Astrocyte of the spinal cord (primary cell): ENCODE results near the gene SETD7.
"Not testable (repeated sequence)": the region's sequence is repeated elsewhere in the genome, so short reads cannot be mapped to it uniquely, and the experiment has no call there.

Experiments
- DNase-seq: peaks from one replicate; pipeline ENCODE4 v3.0.0; 2011; ENCODE audit warnings: low read depth, low spot score
- H3K4me3 ChIP-seq: 2 replicates; pipeline ENCODE4 v1.5.1; 2011; ENCODE audit warnings: low read depth, mild to moderate bottlenecking, low read length, moderate library complexity
- CTCF ChIP-seq: IDR thresholded peaks from 2 replicates; pipeline ENCODE4 v1.5.1; 2012; ENCODE audit warnings: low read depth, mild to moderate bottlenecking, low read length, inconsistent platforms
- in situ Hi-C: cut with HindIII; loops from 2 replicates; pipeline ENCODE4 v1.10.0; 2017; ENCODE audit warnings: low sequenced_read_pairs

SETD7 gene

GRCh38 chr4:139465922-139466321, 90.1 kb downstream of the SETD7 start:
- no peak for TF ChIP-seq CTCF
- DNase-seq, result no peak
- in situ Hi-C loops, result no loop called here
- H3K4me3 ChIP-seq, result no peak overlapping the region

DNA sequence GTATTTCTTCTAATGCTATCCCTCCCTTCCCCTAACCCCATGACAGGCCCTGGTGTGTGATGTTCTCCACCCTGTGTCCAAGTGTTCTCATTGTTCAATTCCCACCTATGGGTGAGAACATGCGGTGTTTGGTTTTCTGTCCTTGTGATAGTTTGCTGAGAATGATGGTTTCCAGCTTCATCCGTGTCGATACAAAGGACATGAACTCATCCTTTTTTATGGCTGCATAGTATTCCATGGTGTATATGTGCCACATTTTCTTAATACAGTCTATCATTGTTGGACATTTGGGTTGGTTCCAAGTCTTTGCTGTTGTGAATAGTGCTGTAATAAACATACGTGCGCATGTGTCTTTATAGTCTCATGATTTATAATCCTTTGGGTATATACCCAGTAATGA, 91.5 kb downstream of the SETD7 start:
- H3K4me3 ChIP-seq, in situ Hi-C loops, DNase-seq: not testable (repeated sequence)

GRCh38 chr4:139461022-139461628, 94.9 kb downstream of the SETD7 start:
- no peak for DNase-seq
- no peak for TF ChIP-seq CTCF
- H3K4me3 ChIP-seq, result no peak overlapping the region
- in situ Hi-C loops, result no loop called here

DNA sequence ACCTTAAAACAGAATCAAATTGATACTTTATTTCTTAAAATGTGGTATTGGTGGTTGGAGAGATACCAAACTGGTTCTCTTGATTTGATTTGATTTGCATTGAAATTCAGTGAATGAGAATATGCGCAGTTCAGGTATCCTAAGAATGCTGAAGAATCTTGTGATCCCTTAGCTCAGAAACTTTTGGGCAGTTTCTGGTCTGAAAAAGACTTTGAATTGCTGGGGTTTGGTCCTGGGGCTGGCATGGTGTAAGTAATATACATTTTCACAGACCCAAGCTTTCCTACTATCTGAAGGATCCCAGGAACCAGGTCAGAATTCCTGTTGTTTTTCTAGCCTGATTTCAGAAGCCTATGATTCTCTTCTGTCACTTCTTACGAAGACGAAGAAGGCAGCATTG, 95.5 kb downstream of the SETD7 start:
- H3K4me3 ChIP-seq, result no peak overlapping the region
- no peak for TF ChIP-seq CTCF
- in situ Hi-C loops, result no loop called here
- DNase-seq, result no peak

DNA sequence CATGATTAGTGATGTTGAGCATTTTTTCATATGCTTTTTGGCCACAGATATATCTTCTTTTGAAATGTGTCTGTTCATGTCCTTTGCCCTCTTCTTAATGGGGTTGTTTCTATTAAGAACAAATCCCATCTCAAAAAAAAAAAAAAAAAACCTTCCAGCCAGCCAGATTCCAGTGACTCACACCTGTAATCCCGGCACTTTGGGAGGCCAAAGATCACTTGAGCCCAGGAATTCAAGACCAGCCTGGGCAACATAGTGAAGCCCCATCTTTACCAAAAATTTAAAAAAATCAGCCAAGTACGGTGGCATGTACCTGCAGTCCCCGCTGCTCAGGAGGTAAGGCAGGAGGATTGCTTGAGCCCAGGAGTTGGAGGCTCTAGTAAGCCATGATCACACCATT, 97.0 kb downstream of the SETD7 start:
- TF ChIP-seq CTCF, result no peak
- in situ Hi-C loops, result no loop called here
- H3K4me3 ChIP-seq, result no peak overlapping the region
- DNase-seq, result no peak

DNA sequence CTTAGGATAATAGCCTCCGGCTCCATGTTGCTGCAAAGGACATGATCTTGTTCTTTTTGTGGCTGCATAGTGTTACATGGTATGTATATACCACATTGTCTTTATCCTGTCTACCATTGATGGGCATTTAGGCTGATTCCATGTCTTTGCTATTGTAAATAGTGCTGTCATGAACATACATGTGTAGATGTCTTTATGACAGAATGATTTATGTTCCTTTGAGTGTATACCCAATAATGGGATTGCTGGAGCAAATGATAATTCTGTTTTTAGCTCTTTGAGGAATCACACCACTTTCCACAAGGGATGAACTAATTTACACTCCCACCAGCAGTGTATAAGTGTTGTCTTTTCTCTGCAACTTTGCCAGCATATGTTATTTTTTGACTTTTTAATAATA, 97.5 kb downstream of the SETD7 start:
- no peak for TF ChIP-seq CTCF
- DNase-seq, result no peak
- in situ Hi-C loops, result no loop called here
- no peak overlapping the region for H3K4me3 ChIP-seq

DNA sequence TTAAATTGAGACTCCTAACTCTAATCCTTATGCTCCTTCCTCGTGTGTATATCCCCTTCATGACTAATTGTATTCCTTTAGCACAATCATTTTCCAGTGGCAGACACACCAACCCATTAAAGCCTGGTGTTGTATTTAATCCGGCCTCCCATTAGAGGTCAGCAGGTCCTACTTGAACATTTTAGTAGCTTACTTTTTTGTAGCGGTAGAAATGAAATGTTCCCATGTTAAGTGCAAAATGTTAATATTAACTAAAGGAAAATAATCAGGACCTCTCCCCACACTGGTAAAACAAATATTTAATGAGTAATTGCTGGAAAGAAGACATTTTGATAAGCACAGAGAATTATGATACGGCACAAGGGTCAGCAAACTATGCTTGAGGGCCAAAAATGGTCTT, 98.7 kb downstream of the SETD7 start:
- no peak overlapping the region for H3K4me3 ChIP-seq
- in situ Hi-C loops, result no loop called here
- no peak for DNase-seq
- no peak for TF ChIP-seq CTCF
